Caki2 (cell line): ENCODE data around the gene NPBWR2. TPM values are rescaled to one million over a fixed set of nuclear protein-coding genes. Genes with fewer than 3 reads are reported as not detected.

Experiments used
- DNase-seq: peaks from one replicate; pipeline ENCODE4 v3.0.0-alpha.2; 2015; ENCODE audit warnings: low read depth
- in situ Hi-C: cut with HindIII; loops from 2 replicates; pipeline ENCODE4 v1.10.0; 2016; ENCODE audit warnings: low sequenced_read_pairs, low pct_unique_long_range_greater_than_20kb, mixed read lengths
- total RNA-seq: library from RNA; depleted of rRNA; stranded (reverse); fragments of >200 nt; shearing (Covaris generic); gene quantifications from 2 replicates; pipeline ENCODE4 v1.2.3, GENCODE V29; 2014; ENCODE audit warnings: low replicate concordance

Gene NPBWR2
- total RNA-seq, 1 experiment from 2014 or later: not detected

- in situ Hi-C loops: no loop called here
- no peak for DNase-seq
Measured at GRCh38 chr20:64108731-64109681, 1.6 kb upstream of the NPBWR2 start.

- in situ Hi-C loops: no loop called here
- DNase-seq: no peak
Measured at GRCh38 chr20:64107736-64108457, 532 bp upstream of the NPBWR2 start.

GRCh38 chr20:64106435-64106961, 867 bp downstream of the NPBWR2 start:
- in situ Hi-C loops: no loop called here
- no peak for DNase-seq

- in situ Hi-C loops: no loop called here
- DNase-seq: no peak
Measured at GRCh38 chr20:64105846-64106434, 1.4 kb downstream of the NPBWR2 start.

GRCh38 chr20:64104667-64105451, 2.5 kb downstream of the NPBWR2 start:
- in situ Hi-C loops: no loop called here
- no peak for DNase-seq

GRCh38 chr20:64103871-64104666, 3.3 kb downstream of the NPBWR2 start:
- DNase-seq: no peak
- in situ Hi-C loops: no loop called here

GRCh38 chr20:64102647-64103354, 4.6 kb downstream of the NPBWR2 start:
- DNase-seq: no peak
- in situ Hi-C loops: no loop called here

- no peak for DNase-seq
Measured at GRCh38 chr20:64101731-64102621, 5.4 kb downstream of the NPBWR2 start.

GRCh38 chr20:64100946-64101688, 6.2 kb downstream of the NPBWR2 start:
- DNase-seq: no peak
- in situ Hi-C loops: no loop called here

More at GRCh38 chr20:64101731-64102621, 5.4 kb downstream of the NPBWR2 start:
- in situ Hi-C loops: no loop called here

- no peak for DNase-seq
- in situ Hi-C loops: no loop called here
Measured at GRCh38 chr20:64100566-64100888, 6.8 kb downstream of the NPBWR2 start.

GRCh38 chr20:64099880-64100565, 7.3 kb downstream of the NPBWR2 start:
- in situ Hi-C loops: no loop called here
- no peak for DNase-seq

- in situ Hi-C loops: no loop called here
- DNase-seq: no peak
Measured at GRCh38 chr20:64099086-64099786, 8.1 kb downstream of the NPBWR2 start.

GRCh38 chr20:64098471-64099013, 8.8 kb downstream of the NPBWR2 start:
- in situ Hi-C loops: no loop called here
- no peak for DNase-seq

GRCh38 chr20:64096535-64096934, 10.8 kb downstream of the NPBWR2 start:
- in situ Hi-C loops: no loop called here
- DNase-seq: no peak
